C4-2B (cell line): ENCODE data around the gene COX4I1.

Experiments
- CTCF ChIP-seq: fragments of 450-650 bp; conservative IDR thresholded peaks from 2 replicates; pipeline ENCODE4 v1.5.1; 2017; ENCODE audit warnings: mild to moderate bottlenecking
- ZFX ChIP-seq: fragments of 450-650 bp; IDR thresholded peaks from 2 replicates; pipeline ENCODE4 v1.6.1; 2017

- TF ChIP-seq CTCF (no peak), ZFX (no peak)
These were observed 25.4 kb upstream of the COX4I1 start for GRCh38 chr16:85774136-85774535.
